GM12878 (cell line): ENCODE measurements around the gene RBM6. TPM values are rescaled to one million over a fixed set of nuclear protein-coding genes. Genes with fewer than 3 reads are reported as not detected.

Source experiments
- ATAC-seq: fragments of 200-7000 bp; cut with Tn5 transposase; 3 replicates; pipeline ENCODE4 v1.9.1; 2020; ENCODE audit warnings: mild to moderate bottlenecking, moderate library complexity
- BruUV-seq: library from RNA; stranded (reverse); fragments of 400-500 nt; replicated peaks from 2 replicates; lab custom pipeline; 2021; lab: Mats Ljungman, UMichigan
- CTCF ChIA-PET: fragments of 300-600 bp; sonication (Branson Sonifier 250); formaldehyde crosslinking; extraction: SDS; loops from one replicate; lab custom pipeline; 2021; ENCODE audit warnings: inconsistent platforms; lab: Yijun Ruan, JAX
- POLR2A ChIA-PET: fragments of 350-600 bp; formaldehyde crosslinking; extraction: SDS; loops from one replicate; lab custom pipeline; 2021; ENCODE audit warnings: inconsistent platforms; lab: Charles Lee
- RAD21 ChIA-PET: fragments of 300-600 bp; sonication (Branson Sonifier 250); formaldehyde crosslinking; loops from one replicate; lab custom pipeline; 2023; ENCODE audit warnings: antibody characterized with exemption; ENCODE audit not compliant: unreplicated experiment; lab: Charles Lee
- SMC1A ChIA-PET: fragments of 300-600 bp; sonication (Branson Sonifier 250); formaldehyde crosslinking; loops from one replicate; lab custom pipeline; 2023; ENCODE audit not compliant: unreplicated experiment, uncharacterized antibody; lab: Charles Lee
- DNase-seq: peaks from one replicate; pipeline ENCODE4 v3.0.0-alpha.2; 2011; ENCODE audit warnings: low read depth, low spot score
- FAIRE-seq: peaks from 3 replicates; lab custom pipeline; 2011; peaks lifted over from hg19 to GRCh38; lab: Jason Lieb, UNC
- H2AFZ ChIP-seq: 2 replicates; pipeline ENCODE4 v1.6.0; 2011; ENCODE audit warnings: low read depth, low read length, control low read depth; ENCODE audit not compliant: control insufficient read depth
- H3K27ac ChIP-seq: 2 replicates; pipeline ENCODE4 v1.5.1; 2011; ENCODE audit warnings: control low read depth; ENCODE audit not compliant: control insufficient read depth, insufficient read depth
- H3K27me3 ChIP-seq, 2 experiments: replicated peaks in 1 of 2; 2 replicates each; pipeline versions ENCODE4 v1.6.0 to v1.6.1; 2011; ENCODE audit warnings: low read length in 1 of 2; ENCODE audit not compliant: control insufficient read depth in 2 of 2, insufficient read depth in 2 of 2
- H3K36me3 ChIP-seq, 2 experiments: 2 replicates each; pipeline ENCODE4 v1.5.1; 2011; ENCODE audit warnings: low read length in 1 of 2; ENCODE audit not compliant: control insufficient read depth in 2 of 2, insufficient read depth in 2 of 2
- H3K4me1 ChIP-seq: 2 replicates; pipeline ENCODE4 v1.6.1; 2011; ENCODE audit warnings: mild to moderate bottlenecking, low read length, moderate library complexity, mixed read lengths; ENCODE audit not compliant: control insufficient read depth, insufficient read depth
- H3K4me2 ChIP-seq: 2 replicates; pipeline ENCODE4 v1.6.0; 2011; ENCODE audit warnings: control low read depth; ENCODE audit not compliant: control insufficient read depth, insufficient read depth
- H3K4me3 ChIP-seq: fragments of 200-600 bp; sonication (generic); 2 replicates; pipeline ENCODE4 v1.5.1; 2016
- H3K79me2 ChIP-seq: 2 replicates; pipeline ENCODE4 v1.6.0; 2011; ENCODE audit warnings: low read length; ENCODE audit not compliant: control insufficient read depth, insufficient read depth
- H3K9ac ChIP-seq: 2 replicates; pipeline ENCODE4 v1.8.0; 2011; ENCODE audit warnings: low read length, control low read depth, mixed read lengths; ENCODE audit not compliant: control insufficient read depth, insufficient read depth
- H3K9me3 ChIP-seq: replicated peaks from 3 replicates; pipeline ENCODE4 v1.5.1; 2011; ENCODE audit warnings: mild to moderate bottlenecking, low read length; ENCODE audit not compliant: control insufficient read depth, insufficient read depth
- H4K20me1 ChIP-seq: 2 replicates; pipeline ENCODE4 v1.6.0; 2011; ENCODE audit not compliant: control insufficient read depth, insufficient read depth
- BRCA1 ChIP-seq: IDR thresholded peaks from 2 replicates; pipeline ENCODE4 v1.6.1; 2011; ENCODE audit warnings: low read depth, low read length, improper control_type of control experiment
- ELK1 ChIP-seq: IDR thresholded peaks from 2 replicates; pipeline ENCODE4 v1.6.1; 2012; ENCODE audit warnings: low read depth, low read length, improper control_type of control experiment
- MTA2 ChIP-seq: fragments of 450-650 bp; IDR thresholded peaks from 2 replicates; pipeline ENCODE4 v1.6.1; 2016; ENCODE audit warnings: low read depth, mild to moderate bottlenecking, moderate library complexity
- PKNOX1 ChIP-seq: fragments of 450-650 bp; IDR thresholded peaks from 2 replicates; pipeline ENCODE4 v1.6.1; 2016; ENCODE audit warnings: mild to moderate bottlenecking
- POLR2AphosphoS5 ChIP-seq: IDR thresholded peaks from 2 replicates; pipeline ENCODE4 v1.6.1; 2011; ENCODE audit warnings: mild to moderate bottlenecking, low read length, inconsistent platforms
- RAD21 ChIP-seq: IDR thresholded peaks from 2 replicates; pipeline ENCODE4 v1.6.1; 2011; ENCODE audit warnings: mild to moderate bottlenecking, low read depth, low read length, moderate library complexity; ENCODE audit not compliant: insufficient read depth
- RAD51 ChIP-seq: fragments of 450-650 bp; IDR thresholded peaks from 2 replicates; pipeline ENCODE4 v1.6.1; 2016; ENCODE audit warnings: moderate library complexity, mild to moderate bottlenecking, inconsistent platforms
- SIN3A ChIP-seq: IDR thresholded peaks from 2 replicates; pipeline ENCODE4 v1.6.1; 2012; ENCODE audit warnings: low read depth, low read length, improper control_type of control experiment
- SUZ12 ChIP-seq: fragments of 200-600 bp; sonication (generic); IDR thresholded peaks from one replicate; pipeline ENCODE4 v1.6.1; 2018; ENCODE audit warnings: antibody characterized with exemption, mild to moderate bottlenecking; ENCODE audit not compliant: unreplicated experiment
- ZNF592 ChIP-seq: fragments of 450-650 bp; IDR thresholded peaks from 2 replicates; pipeline ENCODE4 v1.6.1; 2017; ENCODE audit warnings: mild to moderate bottlenecking, moderate library complexity
- in situ Hi-C: fragments of 300-500 bp; cut with MboI; formaldehyde crosslinking; loops from 9 replicates; pipeline ENCODE4 v1.14.3; 2018; ENCODE audit warnings: mixed read lengths
- intact Hi-C: fragments of 100-400 bp; cut with micrococcal nuclease; formaldehyde crosslinking; loops from one replicate; pipeline ENCODE4 v1.14.2; 2022; ENCODE audit not compliant: unreplicated experiment
- polyA plus RNA-seq, 11 experiments: library from polyadenylated mRNA; depleted of rRNA in 4 of 11; unstranded in 6 of 11; stranded (reverse) in 5 of 11; fragments of >200 nt; fragmentation: Nextera tagmentation in 4 of 11; fragmentation: Illumina TruSeq in 1 of 11; extraction: Ambion mirVana in 4 of 11; extraction: Trizol in 1 of 11; gene quantifications; 1 replicate in 1 of 11; 2 replicates in 10 of 11; pipeline versions ENCODE4 v1.2.1 to v1.2.3, GENCODE V29; 2011 to 2016; ENCODE audit warnings: inconsistent platforms in 2 of 11, missing spikeins in 2 of 11, low read depth in 1 of 11
- total RNA-seq, 4 experiments: library from RNA; depleted of rRNA in 3 of 4; stranded (reverse); fragments of >200 nt in 3 of 4; fragmentation: Illumina TruSeq in 1 of 4; extraction: Trizol in 1 of 4; gene quantifications; 2 replicates each; pipeline versions ENCODE4 v1.2.1 to v1.2.3, GENCODE V29; 2013 to 2021

Gene RBM6
- total and polyA plus RNA-seq, 10 of the 15 experiments (the other 5 are each of a cell fraction or from before 2014, with no cell fraction given): 45.3 to 103 (median 81.3) TPM

GRCh38 chr3:50090984-50091383, 151.0 kb downstream of the RBM6 start:
- RAD21 ChIA-PET: interaction anchor here (1.1 to 1.2 kb wide), 2 partner anchors 12 to 288 kb away, joined by 3 to 4 read pairs; partner anchors contain the start of gene INKA1
- intact Hi-C loops (no loop called here), in situ Hi-C loops (no loop called here)
- no TSS peak for BruUV-seq
- peak overlapping the region; percentile 46 for H3K4me2 ChIP-seq
- POLR2A ChIA-PET: no interaction called here
- ATAC-seq: no peak
- FAIRE-seq: no peak
- H3K4me1 ChIP-seq: no peaks in the 10 kb centered on the region; the same call in 1 of the 2 replicates
- H2AFZ ChIP-seq: no peak overlapping the region
- H3K36me3 ChIP-seq: peaks cover 13 to 27% of the 10 kb centered on the region in 2 experiments
- H3K27me3 ChIP-seq: no peaks in the 10 kb centered on the region
- H3K79me2 ChIP-seq: peaks cover 48% of the 10 kb centered on the region
- no peak for DNase-seq
- peak overlapping the region; percentile 78 for H3K4me3 ChIP-seq
- CTCF ChIA-PET: interaction anchor here (0.9 to 2.8 kb wide), 3 partner anchors 17 to 42 kb away, joined by 3 to 17 read pairs (median 3); no protein-coding TSS in a partner anchor
- H3K27ac ChIP-seq: no peak overlapping the region
- H4K20me1 ChIP-seq: no peaks in the 10 kb centered on the region
- SMC1A ChIA-PET: interaction anchor here (1.3 to 1.6 kb wide), 3 partner anchors 10 to 24 kb away, joined by 3 to 5 read pairs (median 4); no protein-coding TSS in a partner anchor
- H3K9me3 ChIP-seq: no peaks in the 10 kb centered on the region
- TF ChIP-seq MTA2 (no peak), BRCA1 (no peak), ELK1 (no peak), RAD51 (0 out of 2 replicates have a peak, but pooled peaks have one; percentile 13), SIN3A (no peak), PKNOX1 (peak; percentile 37; the same call in 1 of the 2 replicates), SUZ12 (no peak), ZNF592 (no peak), RAD21 (no peak), POLR2AphosphoS5 (peak; percentile 41; the same call in 1 of the 2 replicates)
- no peak overlapping the region for H3K9ac ChIP-seq
